ENCODE data around the gene EWSR1.
A peak's percentile ranks its signal among the peaks of the same experiment; 100 is the strongest.

The EWSR1 gene

DNA sequence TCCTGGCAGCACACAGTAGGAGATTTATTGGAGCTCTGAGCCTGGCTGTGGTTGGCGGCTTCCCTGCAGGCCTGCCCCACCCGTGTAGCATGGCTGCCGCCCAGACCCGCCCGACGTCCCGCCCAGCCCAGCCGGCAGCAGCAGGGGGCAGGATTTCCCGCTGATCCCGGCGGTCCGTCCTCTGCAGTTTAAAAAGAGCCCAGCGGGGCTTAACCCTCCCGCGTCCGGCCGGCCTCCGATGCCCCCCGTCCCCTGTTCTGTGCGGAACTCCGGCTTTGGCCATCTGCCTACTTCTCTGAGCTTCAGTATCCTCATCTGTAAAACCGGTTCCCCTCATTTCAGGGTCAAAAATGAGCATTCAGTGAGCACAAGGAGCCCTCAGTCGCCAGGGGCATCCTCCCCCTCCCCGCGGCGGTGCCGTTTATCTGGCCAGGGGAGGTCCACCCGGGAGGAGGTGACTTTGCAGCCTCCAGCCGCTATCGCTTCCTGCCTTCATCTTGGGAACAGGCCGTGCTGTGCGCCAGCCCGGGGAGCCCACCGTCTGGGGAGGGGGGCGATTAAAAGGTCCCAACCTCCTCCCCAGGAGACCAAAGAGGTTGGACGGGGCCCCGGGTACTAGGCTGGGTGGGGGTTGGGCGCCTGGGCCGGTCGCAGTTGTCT, 38.2 kb downstream of the EWSR1 start, which contains the start of gene GAS2L1:
Gene GAS2L1 (plus strand): TSS at position 476 of the 660 bp plus-strand sequence. CDS start 1,456 bp downstream, outside the sequence.
- DNase-seq (ENCODE audit: low read depth), result peak; percentile 48

DNA sequence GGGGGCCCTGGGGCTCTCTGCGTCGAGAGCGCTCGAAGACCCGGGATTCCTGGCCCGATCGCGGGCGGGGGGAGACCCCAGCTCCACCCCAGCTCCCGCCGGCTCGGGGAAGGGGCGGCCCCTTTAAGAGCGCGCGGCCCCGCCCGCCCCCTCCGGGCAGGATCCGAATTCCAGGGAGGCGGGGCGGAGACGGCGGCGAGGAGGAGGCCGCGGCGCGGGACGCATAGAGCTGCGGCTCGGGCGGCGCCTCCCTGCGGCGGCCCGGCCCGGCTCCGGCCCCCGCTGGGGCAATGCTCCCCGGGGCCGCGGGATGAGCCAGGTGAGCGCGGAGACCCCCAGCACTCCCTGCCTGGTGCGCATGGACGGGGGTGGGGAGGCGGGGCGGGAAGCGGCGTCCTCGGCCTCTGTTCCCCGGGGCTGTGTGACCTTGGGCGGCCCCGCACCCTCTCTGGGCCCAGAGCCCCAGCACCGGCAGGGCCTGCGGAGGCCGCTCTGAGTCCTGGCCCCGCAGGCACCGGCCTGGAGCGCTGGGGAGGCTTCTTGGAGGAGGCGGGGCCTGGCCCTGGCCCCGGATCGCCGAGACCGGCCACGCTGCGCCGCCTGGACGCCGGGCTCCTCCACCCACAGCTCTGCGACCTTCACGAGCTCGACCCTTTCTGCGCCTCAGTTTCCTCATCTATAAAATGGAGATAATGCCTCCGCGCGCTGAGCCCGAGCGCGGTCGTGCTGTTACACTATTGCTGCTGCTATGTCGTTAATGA, 38.9 kb downstream of the EWSR1 start:
- DNase-seq (ENCODE audit: low read depth), result no peak

DNA sequence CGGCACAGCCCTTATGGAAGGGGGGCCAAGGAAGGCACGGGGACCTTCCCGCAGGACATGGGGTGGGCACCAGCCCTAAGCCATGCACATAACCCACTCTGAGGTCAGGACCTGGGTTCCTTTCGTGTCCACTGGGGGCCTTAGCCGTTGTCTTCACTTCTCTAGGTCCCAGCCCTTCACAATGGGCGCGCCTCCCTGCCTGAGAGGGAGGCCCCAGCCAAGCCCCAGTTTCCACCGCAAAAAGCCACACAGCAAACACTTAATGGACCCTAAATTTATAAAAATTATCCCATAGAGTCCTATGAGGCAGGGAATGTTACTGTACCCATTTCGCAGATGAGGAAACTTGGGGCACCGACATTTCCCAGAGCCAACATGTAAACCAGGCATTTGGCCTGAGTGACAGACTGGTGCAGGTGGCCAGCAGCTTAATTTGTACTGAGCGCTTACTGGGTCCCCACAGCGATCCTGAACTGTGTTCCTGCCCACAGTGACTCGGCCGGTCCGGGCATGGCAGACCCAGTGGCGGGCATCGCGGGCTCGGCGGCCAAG, 39.6 kb downstream of the EWSR1 start:
- no peak for DNase-seq (ENCODE audit: low read depth)

DNA sequence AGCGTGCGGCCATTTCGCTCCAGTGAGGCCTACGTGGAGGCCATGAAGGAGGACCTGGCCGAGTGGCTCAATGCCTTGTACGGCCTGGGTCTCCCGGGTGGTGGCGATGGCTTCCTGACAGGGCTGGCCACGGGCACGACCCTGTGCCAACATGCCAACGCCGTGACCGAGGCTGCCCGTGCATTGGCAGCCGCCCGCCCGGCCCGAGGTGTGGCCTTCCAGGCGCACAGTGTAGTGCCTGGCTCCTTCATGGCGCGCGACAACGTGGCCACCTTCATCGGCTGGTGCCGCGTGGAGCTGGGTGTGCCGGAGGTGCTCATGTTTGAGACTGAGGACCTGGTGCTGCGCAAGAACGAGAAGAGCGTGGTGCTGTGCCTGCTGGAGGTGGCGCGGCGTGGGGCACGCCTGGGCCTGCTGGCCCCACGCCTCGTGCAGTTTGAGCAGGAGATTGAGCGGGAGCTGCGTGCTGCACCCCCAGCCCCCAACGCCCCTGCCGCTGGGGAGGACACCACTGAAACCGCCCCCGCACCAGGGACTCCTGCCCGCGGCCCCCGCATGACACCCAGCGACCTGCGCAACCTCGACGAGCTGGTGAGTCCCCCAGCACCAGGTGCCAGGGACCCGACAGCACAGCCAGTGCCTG, 40.2 kb downstream of the EWSR1 start:
- no peak for DNase-seq (ENCODE audit: low read depth)

DNA sequence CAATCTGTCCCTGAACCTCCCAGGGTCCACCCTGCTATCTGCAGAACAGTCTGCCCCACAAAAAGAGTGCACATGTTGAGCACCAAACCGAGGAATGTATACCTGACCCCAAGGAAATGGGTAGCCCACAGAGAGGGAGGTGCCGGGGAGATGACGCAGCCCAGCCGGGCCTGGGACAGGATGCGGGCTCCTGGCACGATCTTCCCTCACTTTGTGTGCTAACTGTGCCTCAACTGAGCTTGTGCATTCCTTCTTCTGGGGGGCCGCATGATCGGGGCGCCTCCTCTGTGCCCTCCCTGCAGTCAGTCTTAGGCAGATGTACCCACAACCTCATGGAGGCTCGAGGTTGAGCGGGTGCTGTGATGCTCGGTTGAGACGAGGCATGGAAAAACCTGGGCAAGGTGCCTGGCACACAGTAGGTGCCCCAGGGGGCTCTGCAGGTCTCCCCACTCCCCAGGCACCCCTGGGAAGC, 40.8 kb downstream of the EWSR1 start:
- no peak for DNase-seq (ENCODE audit: low read depth)

DNA sequence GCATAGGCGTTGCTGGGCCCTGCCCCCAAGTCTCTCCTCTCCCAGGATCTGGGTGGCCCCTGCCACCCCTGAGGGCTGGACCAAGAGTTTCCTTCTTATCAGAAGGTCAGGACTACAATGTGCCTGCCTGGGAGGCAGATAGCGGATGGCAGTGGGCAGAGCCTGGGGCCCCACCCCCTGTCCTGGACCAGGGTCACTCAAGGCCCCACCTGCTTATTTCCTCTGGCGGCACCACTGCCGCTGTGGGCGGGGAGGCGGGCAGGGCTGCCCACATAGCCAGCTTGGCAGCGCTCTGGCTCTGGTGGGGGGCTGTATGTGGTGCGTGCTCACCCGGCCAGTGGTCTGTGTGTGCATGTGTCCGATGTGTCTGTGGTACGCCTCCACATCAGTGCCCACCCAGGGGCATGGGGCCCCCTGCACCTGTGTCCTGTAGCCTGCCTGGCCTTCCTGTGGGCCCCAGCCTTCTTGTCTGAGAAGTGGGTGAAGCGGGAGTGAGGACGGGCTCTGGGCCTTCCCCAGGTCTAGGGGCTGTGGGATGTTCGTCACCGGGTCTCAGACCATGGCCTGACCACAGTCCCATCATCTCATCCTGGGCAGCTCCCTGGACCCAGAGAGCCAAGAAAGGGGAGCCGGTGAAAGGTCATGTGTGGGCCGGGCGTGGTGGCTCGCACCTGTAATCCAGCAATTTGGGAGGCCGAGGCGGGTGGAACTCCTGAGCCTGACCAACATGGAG, 41.4 kb downstream of the EWSR1 start:
- no peak for DNase-seq (ENCODE audit: low read depth)

DNA sequence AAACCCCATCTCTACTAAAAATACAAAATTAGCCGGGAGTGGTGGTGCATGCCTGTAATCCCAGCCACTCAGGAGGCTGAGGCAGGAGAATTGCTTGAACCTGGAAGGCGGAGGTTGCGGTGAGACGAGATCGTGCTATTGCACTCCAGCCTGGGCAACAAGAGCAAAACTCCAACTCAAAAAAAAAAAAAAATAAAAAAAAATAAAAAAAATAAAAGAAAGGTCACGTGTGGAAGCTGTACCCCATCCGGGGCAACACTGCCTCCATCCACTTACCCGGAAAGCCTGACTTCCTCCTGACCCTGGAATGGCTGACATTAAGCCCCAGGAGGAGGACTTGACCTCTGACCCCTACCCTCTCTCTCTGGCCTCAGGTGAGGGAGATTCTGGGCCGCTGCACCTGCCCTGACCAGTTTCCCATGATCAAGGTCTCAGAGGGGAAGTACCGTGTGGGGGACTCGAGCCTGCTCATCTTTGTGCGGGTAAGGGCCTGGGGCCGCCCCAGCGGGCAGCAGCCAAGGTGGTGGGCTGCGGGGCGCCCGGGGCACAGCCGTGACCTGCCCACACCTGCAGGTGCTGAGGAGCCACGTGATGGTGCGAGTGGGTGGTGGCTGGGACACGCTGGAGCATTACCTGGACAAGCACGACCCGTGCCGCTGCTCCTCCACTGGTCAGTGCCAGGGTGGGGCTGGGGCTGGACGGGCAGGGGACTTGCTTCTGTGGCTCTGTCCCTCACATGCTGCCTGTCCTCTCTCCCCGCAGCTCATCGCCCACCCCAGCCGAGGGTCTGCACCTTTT, 42.2 kb downstream of the EWSR1 start:
- no peak for DNase-seq (ENCODE audit: low read depth)

DNA sequence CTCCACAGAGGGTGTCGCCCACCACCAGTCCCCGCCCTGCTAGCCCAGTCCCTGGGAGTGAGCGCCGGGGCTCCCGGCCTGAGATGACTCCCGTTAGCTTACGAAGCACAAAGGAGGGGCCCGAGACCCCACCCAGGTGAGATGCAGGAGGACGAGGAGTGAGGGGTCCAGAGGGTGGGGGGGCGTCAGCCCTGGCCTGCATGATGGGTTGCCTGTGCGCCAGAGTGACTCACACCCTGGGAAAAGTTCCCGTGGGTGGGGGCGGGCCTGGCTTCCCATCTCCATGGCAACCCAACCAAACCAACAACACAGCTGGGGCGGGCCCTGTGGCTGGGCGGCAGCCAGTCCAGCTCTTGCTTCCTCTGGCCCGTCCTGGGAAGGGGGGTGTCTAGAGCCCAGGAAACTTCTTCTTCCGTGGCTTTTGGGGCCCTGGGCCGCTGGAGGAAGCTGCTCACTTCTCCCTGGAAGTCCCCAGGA, 42.8 kb downstream of the EWSR1 start:
- peak; percentile 75 for DNase-seq (ENCODE audit: low read depth)

DNA sequence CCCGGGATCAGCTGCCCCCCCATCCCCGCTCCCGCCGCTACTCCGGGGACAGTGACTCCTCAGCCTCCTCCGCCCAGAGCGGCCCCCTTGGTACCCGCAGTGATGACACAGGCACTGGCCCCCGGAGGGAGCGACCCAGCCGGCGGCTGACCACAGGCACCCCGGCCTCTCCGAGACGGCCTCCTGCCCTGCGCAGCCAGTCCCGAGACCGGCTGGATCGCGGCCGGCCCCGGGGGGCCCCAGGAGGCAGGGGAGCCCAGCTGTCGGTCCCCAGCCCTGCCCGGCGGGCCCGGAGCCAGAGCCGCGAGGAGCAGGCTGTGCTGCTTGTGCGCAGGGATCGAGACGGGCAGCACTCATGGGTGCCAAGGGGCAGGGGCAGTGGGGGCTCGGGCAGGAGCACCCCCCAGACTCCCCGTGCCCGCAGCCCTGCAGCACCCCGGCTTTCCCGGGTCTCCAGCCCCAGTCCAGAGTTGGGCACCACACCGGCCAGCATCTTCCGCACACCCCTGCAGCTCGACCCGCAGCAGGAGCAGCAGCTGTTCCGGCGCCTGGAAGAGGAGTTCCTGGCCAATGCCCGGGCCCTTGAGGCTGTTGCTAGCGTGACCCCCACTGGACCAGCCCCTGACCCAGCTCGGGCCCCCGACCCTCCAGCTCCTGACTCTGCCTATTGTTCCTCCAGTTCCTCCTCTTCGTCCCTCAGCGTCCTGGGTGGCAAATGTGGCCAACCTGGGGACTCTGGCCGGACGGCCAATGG, 43.6 kb downstream of the EWSR1 start:
- no peak for DNase-seq (ENCODE audit: low read depth)

DNA sequence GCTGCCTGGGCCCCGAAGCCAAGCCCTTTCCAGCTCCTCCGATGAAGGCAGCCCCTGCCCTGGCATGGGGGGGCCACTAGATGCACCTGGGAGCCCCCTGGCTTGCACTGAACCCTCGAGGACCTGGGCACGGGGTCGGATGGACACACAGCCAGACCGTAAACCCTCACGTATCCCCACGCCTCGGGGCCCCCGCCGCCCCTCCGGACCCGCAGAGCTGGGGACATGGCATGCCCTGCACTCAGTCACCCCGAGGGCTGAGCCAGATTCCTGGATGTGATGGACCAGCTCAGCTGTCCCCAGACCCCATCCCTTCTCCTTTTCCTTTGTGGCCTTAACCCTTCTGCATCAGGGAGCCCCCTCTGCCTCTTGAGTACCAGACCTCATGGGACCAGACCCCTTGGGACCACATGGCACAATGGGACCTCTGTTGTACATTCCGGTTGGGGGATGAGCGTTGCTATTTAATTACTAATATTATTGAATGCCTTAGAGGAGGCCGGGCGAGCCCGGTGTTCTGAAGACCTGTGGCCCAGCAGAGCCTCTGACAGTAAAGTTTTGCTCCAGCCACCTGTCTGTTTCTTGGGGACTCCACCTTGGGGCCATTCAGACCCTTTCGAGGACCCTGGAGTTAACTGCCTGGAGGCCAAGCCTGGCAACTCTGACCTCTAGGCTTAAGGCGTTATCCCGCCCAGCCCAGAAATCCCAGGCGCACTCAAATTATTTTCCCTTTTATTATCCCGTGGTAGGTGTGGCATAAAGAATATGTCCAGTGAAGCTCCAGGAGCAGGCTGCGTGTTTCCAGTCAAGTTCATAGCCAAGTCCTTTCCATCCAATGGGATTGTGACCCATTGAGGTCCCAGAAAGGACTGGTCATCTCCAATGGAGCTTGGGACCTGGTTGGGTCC, 44.4 kb downstream of the EWSR1 start:
- no peak for DNase-seq (ENCODE audit: low read depth)

DNA sequence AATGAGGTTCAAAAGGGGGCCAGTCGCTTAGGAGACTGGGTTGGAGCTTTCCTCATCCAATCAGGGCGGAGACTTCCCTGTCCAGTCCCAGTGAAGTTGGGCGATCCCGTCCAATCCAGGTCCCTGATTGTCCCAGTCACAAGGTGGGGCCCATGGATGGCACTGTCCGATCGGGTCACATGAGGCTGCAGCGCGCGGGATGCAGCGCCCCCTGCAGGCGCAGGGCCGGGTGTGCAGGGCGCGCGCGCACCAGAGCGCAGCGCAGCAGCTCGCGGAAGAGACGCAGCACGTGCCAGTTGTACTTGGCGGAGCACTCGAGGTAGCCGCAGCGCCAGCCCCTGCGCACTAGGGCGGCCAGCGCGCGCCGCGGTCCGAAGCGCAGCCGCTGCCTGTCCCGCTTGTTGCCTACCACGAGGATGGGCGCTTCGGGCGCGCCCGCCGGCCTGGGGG, 45.1 kb downstream of the EWSR1 start:
- DNase-seq (ENCODE audit: low read depth), result no peak

DNA sequence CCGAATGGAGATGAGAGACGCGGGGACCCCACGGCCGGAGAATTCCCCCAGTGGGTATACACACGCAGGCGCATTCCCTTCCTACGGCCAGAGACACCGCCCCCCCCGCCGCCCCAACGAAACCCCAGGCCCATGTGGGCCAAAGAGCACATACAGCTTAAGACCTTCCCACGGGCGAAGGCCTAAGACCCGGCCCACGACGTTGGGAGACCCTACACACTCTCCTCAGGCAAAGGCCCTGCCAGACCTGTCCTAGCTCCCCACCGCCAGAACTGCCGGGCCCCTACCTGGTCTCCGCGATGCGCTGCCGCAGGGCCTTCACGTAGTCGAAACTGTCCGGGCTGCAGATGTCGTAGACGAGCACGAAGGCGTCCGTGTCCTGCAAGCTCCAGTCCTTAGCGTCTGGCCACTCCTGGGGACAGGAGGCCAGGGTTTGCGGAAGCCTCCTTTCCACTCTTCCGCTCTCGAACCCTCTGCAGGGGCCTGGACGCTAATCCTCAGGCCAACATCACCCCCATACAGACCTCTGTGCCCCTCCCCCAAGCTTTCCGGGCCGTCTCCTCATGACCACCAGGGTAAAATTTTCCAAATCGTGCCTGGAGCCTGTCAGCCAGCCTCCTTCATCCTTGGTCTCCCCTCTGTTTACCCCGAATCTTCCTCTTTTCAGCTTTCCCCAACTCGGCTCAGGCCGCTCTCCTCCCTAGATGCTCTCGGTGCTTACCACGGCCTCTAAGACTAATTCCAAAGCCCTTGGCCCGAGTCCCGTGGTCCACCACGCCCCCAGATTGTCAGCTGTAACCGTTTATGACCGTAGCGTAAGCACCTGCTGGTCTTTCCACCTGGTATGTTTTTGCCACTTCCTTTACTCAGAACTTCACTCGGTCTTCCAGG, 45.8 kb downstream of the EWSR1 start:
- no peak for DNase-seq (ENCODE audit: low read depth)

DNA sequence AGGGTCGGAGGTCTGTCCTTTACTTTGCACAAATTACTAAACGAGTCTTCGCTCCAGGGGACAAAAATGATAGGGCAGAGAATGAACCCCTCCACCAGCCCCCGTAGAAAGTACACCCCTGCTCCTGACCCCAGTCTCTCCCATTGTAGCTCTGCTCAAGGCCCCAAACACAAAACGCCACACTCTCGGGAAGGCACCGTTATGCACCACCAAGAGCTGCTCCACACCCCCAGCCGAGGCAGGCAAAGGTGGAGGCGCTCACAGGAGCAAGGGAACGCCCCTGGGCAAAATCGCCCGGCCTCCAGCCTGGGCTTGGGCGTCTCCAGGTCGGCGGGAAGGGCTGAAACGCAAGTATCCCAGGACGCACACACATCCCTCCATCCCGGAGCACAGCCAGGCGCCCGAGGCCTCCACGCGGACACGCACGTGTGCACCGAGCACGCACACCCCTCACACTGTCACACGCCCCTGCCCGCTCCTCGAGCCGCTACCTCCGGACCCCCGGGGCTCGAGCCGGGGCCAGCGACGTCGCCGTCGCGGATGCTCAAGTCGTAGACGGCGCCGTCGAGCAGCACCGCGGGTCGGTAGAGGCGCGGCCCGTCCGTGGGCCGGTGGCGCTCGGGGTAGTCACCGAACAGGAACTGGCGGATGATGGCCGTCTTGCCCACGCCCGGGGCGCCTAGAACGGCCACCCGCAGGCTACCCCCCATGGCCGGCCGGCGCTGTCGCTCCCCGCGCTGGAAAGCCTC, 46.6 kb downstream of the EWSR1 start:
- no peak for DNase-seq (ENCODE audit: low read depth)

DNA sequence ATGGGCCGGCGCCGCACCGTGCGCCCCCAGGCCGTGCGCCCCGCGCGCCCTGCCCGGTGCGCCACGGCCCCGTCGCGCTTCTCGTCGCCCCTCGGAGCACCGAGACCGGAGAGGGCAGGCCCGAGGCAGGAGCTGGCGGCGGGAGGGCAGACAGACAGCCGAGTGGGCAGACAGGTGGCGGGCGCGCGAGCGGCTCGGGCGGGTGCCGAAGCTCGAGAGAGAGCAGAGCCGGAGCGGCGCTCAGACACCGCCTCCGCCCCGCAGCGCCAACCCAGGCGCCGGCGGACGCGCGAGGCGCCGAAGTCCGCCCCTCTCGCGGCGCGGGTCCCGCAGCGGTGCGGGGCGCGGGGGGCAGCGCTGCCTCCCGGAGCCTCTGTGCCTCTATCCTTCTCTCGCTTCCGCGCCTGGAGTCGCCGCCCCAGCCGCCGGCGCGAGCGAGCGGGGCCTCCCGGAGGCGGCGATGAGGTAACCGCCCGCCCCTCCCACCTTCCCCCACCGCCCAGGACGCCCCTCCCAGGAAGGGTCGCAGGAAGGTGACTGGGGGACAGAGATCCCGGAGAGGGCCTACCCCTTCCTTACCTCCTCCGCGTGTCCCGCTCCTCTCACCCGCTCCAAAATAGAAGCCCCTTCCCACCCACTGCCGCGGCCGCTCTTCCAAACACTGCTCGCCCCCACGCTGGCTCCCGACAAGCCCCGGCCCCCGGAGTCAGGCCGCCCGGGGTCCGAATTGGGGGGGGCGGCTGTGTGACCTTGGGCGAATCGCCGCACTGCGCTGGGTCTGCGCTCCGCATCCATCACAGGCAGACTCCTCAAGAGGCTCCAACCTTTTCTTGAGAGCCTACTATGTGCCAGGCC, 47.4 kb downstream of the EWSR1 start, which contains the start of gene RASL10A:
Gene RASL10A (minus strand): TSS at position 412 of the 855 bp plus-strand sequence. CDS start 451 bp downstream, outside the sequence.
- DNase-seq (ENCODE audit: low read depth), result no peak

DNA sequence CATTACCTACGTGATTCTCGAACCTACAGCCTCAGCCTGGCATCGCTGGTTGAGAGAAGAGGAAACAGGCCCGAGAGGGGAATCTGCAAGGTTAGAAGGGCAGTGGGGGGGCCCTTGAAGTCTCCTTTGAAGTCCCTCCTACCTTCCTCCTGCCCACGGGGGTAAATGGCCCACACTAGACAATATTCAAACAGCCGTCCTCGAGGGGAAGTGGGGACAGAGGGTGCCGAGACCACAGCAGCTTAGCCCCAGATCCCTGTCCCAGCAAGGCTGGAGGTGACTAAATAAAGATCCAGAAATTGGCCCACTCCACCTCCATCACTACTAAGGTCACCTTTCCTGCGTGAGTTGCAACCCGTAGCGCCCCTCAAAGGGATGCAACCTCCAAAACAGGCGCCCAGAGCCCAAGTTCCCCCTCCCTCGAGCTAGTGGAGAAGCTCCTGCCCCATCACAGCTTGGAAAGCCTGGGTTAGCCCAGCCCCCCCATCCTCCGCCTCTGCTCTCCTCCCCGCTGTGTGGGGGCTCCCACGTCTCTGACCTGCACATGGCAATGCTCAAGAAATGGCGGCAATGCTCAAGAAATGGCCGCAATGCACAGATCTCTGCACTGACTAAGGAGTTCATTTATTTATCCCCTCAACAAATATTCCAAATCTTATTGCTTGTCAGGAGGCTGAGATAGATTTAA, 48.2 kb downstream of the EWSR1 start:
- DNase-seq (ENCODE audit: low read depth), result no peak

All from HS-27A (cell line).